ENCODE results near the gene FLT3LG. TPM values are rescaled to one million over a fixed set of nuclear protein-coding genes. Genes with fewer than 3 reads are reported as not detected.
"Not testable (repeated sequence)": the region's sequence is repeated elsewhere in the genome, so short reads cannot be mapped to it uniquely, and the experiment has no call there.

Gene FLT3LG
- total RNA-seq, 2 donors from 2014 or later: 4.7 to 5.6 TPM

- Histone ChIP-seq H3K9me3 (no peaks in the 10 kb centered on the region), H3K27me3 (replicated peaks; ENCODE audit: insufficient read depth) (no peaks in the 10 kb centered on the region), H3K4me3 (peak overlapping the region; percentile 92), H3K4me1 (ENCODE audit: control insufficient read depth in 1 of 2, low read depth in 2 of 2) (peaks cover 4 to 24% of the 10 kb centered on the region in 2 donors), H3K27ac (no peak overlapping the region), H3K36me3 (no peaks in the 10 kb centered on the region)
- no peak for ATAC-seq (ENCODE audit: insufficient number of reproducible peaks, low FRiP score, low read depth)
- TF ChIP-seq CTCF (IDR thresholded peaks at IDR 0.05): no peak
- DNase-seq (ENCODE audit: low spot score): no peak
These were observed 1.1 kb upstream of the FLT3LG start for GRCh38 chr19:49472936-49473335.

DNA sequence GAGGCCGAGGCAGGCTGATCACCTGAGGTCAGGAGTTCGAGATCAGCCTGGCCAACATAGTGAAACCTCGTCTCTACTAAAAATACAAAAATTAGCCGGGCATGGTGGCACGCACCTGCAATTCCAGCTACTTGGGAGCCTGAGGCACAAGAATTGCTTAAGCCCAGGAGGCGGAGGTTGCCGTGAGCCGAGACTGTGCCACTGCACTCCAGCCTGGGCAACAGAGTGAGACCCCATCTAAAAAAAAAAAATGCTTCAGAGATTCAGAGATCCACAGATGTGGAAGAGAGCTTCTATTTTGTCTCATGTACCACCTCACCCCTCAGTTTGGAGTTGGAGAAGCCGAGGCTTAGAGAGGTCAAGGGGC is 531 bp upstream of the FLT3LG start:
- not testable (repeated sequence) for H3K27me3 ChIP-seq (replicated peaks; ENCODE audit: insufficient read depth); ATAC-seq (ENCODE audit: insufficient number of reproducible peaks, low FRiP score, low read depth); H3K36me3 ChIP-seq; H3K9me3 ChIP-seq; DNase-seq (ENCODE audit: low spot score)
- Histone ChIP-seq H3K4me1 (ENCODE audit: control insufficient read depth in 1 of 2, low read depth in 2 of 2) (peaks cover 4 to 24% of the 10 kb centered on the region in 2 donors), H3K27ac (peak overlapping the region in 1 of 2 donors; percentile 71), H3K4me3 (peak overlapping the region; percentile 92)

- DNase-seq (ENCODE audit: low spot score) (no peak), ATAC-seq (ENCODE audit: insufficient number of reproducible peaks, low FRiP score, low read depth) (no peak)
- no peak for TF ChIP-seq CTCF (IDR thresholded peaks at IDR 0.05)
- no peaks in the 10 kb centered on the region for H3K36me3 ChIP-seq
- peaks cover 4 to 24% of the 10 kb centered on the region in 2 donors for H3K4me1 ChIP-seq (ENCODE audit: control insufficient read depth in 1 of 2, low read depth in 2 of 2)
- no peaks in the 10 kb centered on the region for H3K27me3 ChIP-seq (replicated peaks; ENCODE audit: insufficient read depth)
- no peaks in the 10 kb centered on the region for H3K9me3 ChIP-seq
- peak overlapping the region; percentile 92 for H3K4me3 ChIP-seq
- H3K27ac ChIP-seq: peak overlapping the region in 1 of 2 donors; percentile 71
These were observed 518 bp downstream of the FLT3LG start for GRCh38 chr19:49474542-49474924.

- peaks cover 4 to 24% of the 10 kb centered on the region in 2 donors for H3K4me1 ChIP-seq (ENCODE audit: control insufficient read depth in 1 of 2, low read depth in 2 of 2)
- no peak for TF ChIP-seq CTCF (IDR thresholded peaks at IDR 0.05)
- DNase-seq (ENCODE audit: low spot score): no peak
- no peaks in the 10 kb centered on the region for H3K27me3 ChIP-seq (replicated peaks; ENCODE audit: insufficient read depth)
- no peaks in the 10 kb centered on the region for H3K36me3 ChIP-seq
- H3K27ac ChIP-seq: peak overlapping the region in 1 of 2 donors; percentile 71
- no peak for ATAC-seq (ENCODE audit: insufficient number of reproducible peaks, low FRiP score, low read depth)
- H3K4me3 ChIP-seq: peak overlapping the region; percentile 92
- H3K9me3 ChIP-seq: no peaks in the 10 kb centered on the region
These were observed 1.3 kb downstream of the FLT3LG start for GRCh38 chr19:49475191-49475917.

GRCh38 chr19:49475995-49476880 is 2.2 kb downstream of the FLT3LG start:
- no peak overlapping the region for H3K27ac ChIP-seq

More at GRCh38 chr19:49475995-49476880, 2.2 kb downstream of the FLT3LG start:
- H3K27me3 ChIP-seq (replicated peaks; ENCODE audit: insufficient read depth): no peaks in the 10 kb centered on the region
- H3K4me3 ChIP-seq: no peak overlapping the region
- DNase-seq (ENCODE audit: low spot score) (no peak), ATAC-seq (ENCODE audit: insufficient number of reproducible peaks, low FRiP score, low read depth) (no peak)
- H3K9me3 ChIP-seq: no peaks in the 10 kb centered on the region
- no peak for TF ChIP-seq CTCF (IDR thresholded peaks at IDR 0.05)
- no peaks in the 10 kb centered on the region for H3K36me3 ChIP-seq
- peaks cover 4 to 24% of the 10 kb centered on the region in 2 donors for H3K4me1 ChIP-seq (ENCODE audit: control insufficient read depth in 1 of 2, low read depth in 2 of 2)

All from thoracic aorta (tissue), 2 donors.